Neural crest cell (in vitro differentiated cells): ENCODE measurements around the gene RAB6C. TPM values are rescaled to one million over a fixed set of nuclear protein-coding genes. Genes with fewer than 3 reads are reported as not detected.
"Not testable (repeated sequence)": the region's sequence is repeated elsewhere in the genome, so short reads cannot be mapped to it uniquely, and the experiment has no call there.

Experiments used
- DNase-seq: peaks from one replicate; pipeline ENCODE4 v3.0.0; 2021; ENCODE audit warnings: low read depth, mixed read lengths, low spot score
- H3K27ac Mint-ChIP-seq: one replicate; pipeline ENCODE4 v1.8.0; 2021; ENCODE audit warnings: mild to moderate bottlenecking, mixed read lengths; ENCODE audit not compliant: unreplicated experiment
- H3K27me3 Mint-ChIP-seq: 2 replicates; pipeline ENCODE4 v1.8.0; 2021; ENCODE audit warnings: low read depth, mild to moderate bottlenecking, mixed read lengths
- H3K36me3 Mint-ChIP-seq: 2 replicates; pipeline ENCODE4 v1.8.0; 2021; ENCODE audit warnings: low read depth, mild to moderate bottlenecking, mixed read lengths
- H3K4me1 Mint-ChIP-seq: 2 replicates; pipeline ENCODE4 v1.8.0; 2021; ENCODE audit warnings: mixed read lengths
- H3K4me3 Mint-ChIP-seq: one replicate; pipeline ENCODE4 v1.8.0; 2021; ENCODE audit warnings: mild to moderate bottlenecking, mixed read lengths
- H3K9me3 Mint-ChIP-seq: 2 replicates; pipeline ENCODE4 v1.8.0; 2021; ENCODE audit warnings: mixed read lengths
- total RNA-seq: library from RNA; stranded (reverse); gene quantifications from 2 replicates; pipeline ENCODE4 v1.2.1, GENCODE V29; 2021
- TF ChIP-seq, protein P1 (sequence below): fragments of 200-600 bp; sonication (generic); conservative IDR thresholded peaks from 2 replicates; pipeline ENCODE4 v1.5.0; 2021; ENCODE audit warnings: antibody characterized with exemption, mild to moderate bottlenecking

Gene RAB6C
- total RNA-seq, 1 donor from 2014 or later = 0.16 TPM

DNA sequence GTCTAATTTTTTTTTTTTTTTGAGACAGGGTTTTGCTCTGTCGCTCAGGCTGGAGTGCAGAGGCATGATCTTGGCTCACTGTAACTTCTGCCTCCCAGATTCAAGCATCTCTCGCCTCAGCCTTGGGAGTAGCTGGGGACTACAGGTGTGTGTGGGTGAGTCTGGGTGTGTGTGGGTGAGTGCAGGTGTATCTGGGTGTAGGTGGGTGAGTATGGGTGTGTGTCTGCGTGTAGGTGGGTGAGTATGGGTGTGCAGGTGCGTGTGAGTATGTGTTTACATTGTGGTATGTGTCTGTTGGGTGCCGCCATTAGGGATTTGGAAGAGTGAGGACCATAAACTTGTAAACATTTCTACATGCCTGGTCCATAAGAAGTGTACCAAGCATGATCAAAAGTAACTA lies 1.5 kb upstream of the RAB6C start:
- no peak overlapping the region for H3K4me3 Mint-ChIP-seq
- peaks cover 8% of the 10 kb centered on the region for H3K4me1 Mint-ChIP-seq
- peaks cover 80% of the 10 kb centered on the region for H3K27me3 Mint-ChIP-seq
- TF ChIP-seq, protein P1, sequence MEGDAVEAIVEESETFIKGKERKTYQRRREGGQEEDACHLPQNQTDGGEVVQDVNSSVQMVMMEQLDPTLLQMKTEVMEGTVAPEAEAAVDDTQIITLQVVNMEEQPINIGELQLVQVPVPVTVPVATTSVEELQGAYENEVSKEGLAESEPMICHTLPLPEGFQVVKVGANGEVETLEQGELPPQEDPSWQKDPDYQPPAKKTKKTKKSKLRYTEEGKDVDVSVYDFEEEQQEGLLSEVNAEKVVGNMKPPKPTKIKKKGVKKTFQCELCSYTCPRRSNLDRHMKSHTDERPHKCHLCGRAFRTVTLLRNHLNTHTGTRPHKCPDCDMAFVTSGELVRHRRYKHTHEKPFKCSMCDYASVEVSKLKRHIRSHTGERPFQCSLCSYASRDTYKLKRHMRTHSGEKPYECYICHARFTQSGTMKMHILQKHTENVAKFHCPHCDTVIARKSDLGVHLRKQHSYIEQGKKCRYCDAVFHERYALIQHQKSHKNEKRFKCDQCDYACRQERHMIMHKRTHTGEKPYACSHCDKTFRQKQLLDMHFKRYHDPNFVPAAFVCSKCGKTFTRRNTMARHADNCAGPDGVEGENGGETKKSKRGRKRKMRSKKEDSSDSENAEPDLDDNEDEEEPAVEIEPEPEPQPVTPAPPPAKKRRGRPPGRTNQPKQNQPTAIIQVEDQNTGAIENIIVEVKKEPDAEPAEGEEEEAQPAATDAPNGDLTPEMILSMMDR = no peak
- no peak overlapping the region for H3K27ac Mint-ChIP-seq
- DNase-seq = no peak
- H3K36me3 Mint-ChIP-seq = no peaks in the 10 kb centered on the region
- no peaks in the 10 kb centered on the region for H3K9me3 Mint-ChIP-seq

DNA sequence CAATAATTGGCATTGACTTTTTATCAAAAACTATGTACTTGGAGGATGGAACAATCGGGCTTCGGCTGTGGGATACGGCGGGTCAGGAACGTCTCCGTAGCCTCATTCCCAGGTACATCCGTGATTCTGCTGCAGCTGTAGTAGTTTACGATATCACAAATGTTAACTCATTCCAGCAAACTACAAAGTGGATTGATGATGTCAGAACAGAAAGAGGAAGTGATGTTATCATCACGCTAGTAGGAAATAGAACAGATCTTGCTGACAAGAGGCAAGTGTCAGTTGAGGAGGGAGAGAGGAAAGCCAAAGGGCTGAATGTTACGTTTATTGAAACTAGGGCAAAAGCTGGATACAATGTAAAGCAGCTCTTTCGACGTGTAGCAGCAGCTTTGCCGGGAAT lies 780 bp downstream of the RAB6C start:
- H3K27ac Mint-ChIP-seq, H3K4me1 Mint-ChIP-seq, DNase-seq, H3K36me3 Mint-ChIP-seq, H3K9me3 Mint-ChIP-seq: not testable (repeated sequence)
- Mint-ChIP-seq H3K4me3 (peak overlapping the region; percentile 82), H3K27me3 (peaks cover 91% of the 10 kb centered on the region)

DNA sequence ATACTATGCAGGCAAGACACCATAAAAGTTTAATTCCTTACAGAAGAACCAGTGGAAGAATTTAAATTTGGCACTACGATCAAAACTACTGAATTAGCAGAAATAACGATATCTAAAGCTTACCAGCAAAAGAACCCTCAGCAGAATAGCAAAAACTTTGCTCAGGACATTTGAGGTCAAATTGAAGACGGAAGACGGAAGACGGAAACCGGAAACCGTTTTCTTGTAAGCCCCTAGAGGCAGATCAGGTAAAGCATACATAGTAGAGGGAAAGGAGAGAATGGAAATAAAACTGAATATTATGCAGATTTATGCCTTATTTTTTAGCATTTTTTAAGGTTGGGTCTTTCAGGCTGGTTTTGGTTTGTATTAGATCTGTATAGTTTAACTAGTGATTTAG lies 2.2 kb downstream of the RAB6C start:
- not testable (repeated sequence) for H3K9me3 Mint-ChIP-seq, H3K36me3 Mint-ChIP-seq, H3K4me1 Mint-ChIP-seq, DNase-seq, H3K27ac Mint-ChIP-seq
- peaks cover 94% of the 10 kb centered on the region for H3K27me3 Mint-ChIP-seq
- H3K4me3 Mint-ChIP-seq = peak overlapping the region; percentile 47

DNA sequence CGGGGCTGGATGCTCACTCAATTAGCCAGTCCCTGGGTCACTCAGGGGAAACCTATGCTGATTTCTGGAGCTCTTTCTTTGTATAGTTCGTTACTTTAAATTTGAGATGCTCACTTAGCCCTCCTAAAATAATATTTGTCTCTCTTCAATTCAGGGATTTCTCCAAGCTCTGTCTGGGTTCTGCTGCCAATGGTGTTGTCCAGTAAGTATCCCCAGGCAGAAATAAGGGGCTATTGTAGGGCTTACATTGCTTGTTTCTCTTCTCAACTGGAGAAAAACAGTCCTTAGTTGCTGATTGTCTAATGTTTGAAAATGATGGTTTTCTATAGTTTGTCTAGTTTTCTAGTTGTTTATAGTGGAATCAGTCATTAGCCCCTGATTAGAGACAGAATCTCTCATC lies 5.0 kb downstream of the RAB6C start:
- H3K36me3 Mint-ChIP-seq = no peaks in the 10 kb centered on the region
- H3K9me3 Mint-ChIP-seq = no peaks in the 10 kb centered on the region
- DNase-seq = no peak
- no peak overlapping the region for H3K4me3 Mint-ChIP-seq
- TF ChIP-seq, protein P1 = no peak
- H3K4me1 Mint-ChIP-seq = peaks cover 5% of the 10 kb centered on the region
- H3K27me3 Mint-ChIP-seq = peaks cover 91% of the 10 kb centered on the region
- H3K27ac Mint-ChIP-seq = no peak overlapping the region

DNA sequence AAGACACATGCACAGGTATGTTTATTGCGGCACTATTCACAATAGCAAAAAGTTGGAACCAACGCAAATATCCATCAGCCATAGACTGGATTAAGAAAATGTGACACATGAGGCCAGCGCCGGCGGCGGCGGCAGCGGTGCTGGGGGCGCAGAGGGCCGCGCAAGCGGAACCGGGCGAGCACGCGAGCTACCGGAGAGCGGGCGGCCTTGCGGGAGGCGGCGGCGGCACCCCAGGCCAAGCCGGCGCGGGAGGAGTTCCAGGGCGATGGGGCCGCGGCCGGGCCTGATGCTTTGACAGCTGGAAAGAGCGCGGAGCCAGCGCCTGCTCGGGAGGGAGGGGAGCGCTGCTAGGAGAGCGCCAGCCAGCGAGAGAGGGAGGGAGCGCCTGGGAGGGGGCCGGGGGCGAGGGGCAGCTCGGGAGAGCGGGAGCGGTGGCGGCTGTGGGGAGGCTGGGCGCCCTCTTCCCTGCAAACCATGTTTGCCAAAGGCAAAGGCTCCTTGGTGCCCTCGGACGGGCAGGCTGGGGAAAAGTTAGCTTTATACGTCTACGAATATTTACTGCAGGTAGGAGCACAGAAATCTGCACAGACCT lies 13.0 kb downstream of the RAB6C start:
- not testable (repeated sequence) for H3K36me3 Mint-ChIP-seq, H3K4me1 Mint-ChIP-seq, H3K27ac Mint-ChIP-seq, H3K9me3 Mint-ChIP-seq
- H3K27me3 Mint-ChIP-seq = peaks cover 82% of the 10 kb centered on the region
- peak; percentile 17 for DNase-seq
- peak overlapping the region; percentile 44 for H3K4me3 Mint-ChIP-seq

DNA sequence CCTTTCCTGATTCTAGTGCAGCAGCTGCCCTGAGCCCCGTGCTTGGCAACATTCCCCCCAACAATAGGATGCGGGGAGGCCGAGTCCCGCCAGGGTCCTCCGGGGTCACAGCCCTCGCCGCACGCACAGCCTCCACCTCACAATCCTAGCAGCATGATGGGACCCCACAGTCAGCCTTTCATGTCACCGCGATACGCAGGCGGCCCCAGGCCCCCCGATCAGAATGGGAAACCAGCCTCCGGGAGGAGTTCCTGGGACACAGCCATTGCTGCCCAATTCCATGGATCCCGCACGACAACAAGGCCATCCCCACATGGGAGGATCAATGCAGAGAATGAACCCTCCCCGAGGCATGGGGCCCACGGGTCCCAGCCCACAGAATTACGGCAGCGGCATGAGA lies 13.7 kb downstream of the RAB6C start:
- H3K36me3 Mint-ChIP-seq, DNase-seq, H3K4me1 Mint-ChIP-seq, H3K27ac Mint-ChIP-seq, H3K9me3 Mint-ChIP-seq: not testable (repeated sequence)
- H3K4me3 Mint-ChIP-seq = peak overlapping the region; percentile 44
- peaks cover 84% of the 10 kb centered on the region for H3K27me3 Mint-ChIP-seq

DNA sequence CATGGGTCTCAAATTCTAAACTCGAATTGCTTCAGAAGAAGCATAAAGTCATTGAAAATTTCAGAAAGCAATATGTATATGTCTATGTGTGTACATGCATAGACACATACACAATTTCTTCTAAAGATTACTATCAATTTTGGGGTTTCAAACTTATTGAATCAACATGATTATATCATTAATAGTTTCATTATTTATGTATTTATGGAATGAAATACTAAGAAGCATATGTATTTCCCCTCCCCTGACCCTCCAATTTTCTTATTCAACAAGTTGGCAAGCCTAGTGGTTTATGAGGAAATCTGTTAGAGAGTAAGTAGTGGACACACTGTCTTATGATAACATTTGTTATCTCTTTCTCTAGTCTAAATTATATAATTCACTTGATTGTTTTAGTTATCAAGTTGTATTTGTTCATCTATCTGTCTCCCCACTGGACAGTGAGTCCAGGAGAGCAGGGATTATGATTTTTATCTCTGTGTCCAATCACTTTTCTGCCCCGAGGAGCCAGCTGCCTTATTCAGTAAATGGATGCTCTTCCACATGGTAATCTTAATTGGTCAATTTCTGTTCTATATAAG lies 17.3 kb downstream of the RAB6C start:
- not testable (repeated sequence) for H3K4me3 Mint-ChIP-seq, H3K9me3 Mint-ChIP-seq, H3K4me1 Mint-ChIP-seq, H3K27ac Mint-ChIP-seq, H3K36me3 Mint-ChIP-seq, DNase-seq
- H3K27me3 Mint-ChIP-seq = peaks cover 84% of the 10 kb centered on the region

DNA sequence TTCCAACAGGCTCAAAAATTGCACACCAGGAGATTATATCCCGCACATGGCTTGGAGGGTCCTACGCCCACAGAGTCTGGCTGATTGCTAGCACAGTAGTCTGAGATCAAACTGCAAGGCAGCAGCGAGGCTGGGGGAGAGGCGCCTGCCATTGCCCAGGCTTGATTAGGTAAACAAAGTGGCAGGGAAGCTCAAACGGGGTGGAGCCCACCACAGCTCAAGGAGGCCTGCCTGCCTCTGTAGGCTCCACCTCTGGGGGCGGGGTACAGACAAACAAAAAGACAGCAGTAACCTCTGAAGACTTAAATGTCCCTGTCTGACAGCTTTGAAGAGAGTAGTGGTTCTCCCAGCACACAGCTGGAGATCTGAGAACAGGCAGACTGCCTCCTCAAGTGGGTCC lies 19.3 kb downstream of the RAB6C start:
- H3K27me3 Mint-ChIP-seq = peaks cover 82% of the 10 kb centered on the region
- not testable (repeated sequence) for H3K4me3 Mint-ChIP-seq, H3K4me1 Mint-ChIP-seq, H3K27ac Mint-ChIP-seq, H3K9me3 Mint-ChIP-seq, DNase-seq, H3K36me3 Mint-ChIP-seq

DNA sequence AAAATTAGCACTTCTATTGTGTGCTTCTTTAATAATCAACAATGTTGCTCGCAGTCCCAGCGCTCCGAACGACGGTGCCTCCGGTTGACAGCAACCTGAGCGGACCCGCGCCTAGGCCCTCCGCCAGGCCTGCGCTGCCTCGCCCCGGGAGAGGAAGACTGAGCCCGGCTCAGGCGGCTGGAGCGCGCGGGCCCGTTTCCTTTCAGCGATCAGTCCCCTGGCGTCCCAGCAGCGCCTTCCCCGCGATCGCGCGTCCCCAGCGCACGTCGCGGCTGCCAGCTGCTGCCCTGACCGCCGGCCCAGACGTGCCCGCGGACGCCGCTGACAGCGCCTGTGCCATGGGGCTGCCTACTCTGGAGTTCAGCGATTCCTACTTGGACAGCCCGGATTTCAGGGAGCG lies 26.4 kb downstream of the RAB6C start:
- H3K9me3 Mint-ChIP-seq, H3K4me1 Mint-ChIP-seq, H3K36me3 Mint-ChIP-seq, H3K27ac Mint-ChIP-seq, H3K4me3 Mint-ChIP-seq: not testable (repeated sequence)
- DNase-seq = peak; percentile 36
- peaks cover 89% of the 10 kb centered on the region for H3K27me3 Mint-ChIP-seq

DNA sequence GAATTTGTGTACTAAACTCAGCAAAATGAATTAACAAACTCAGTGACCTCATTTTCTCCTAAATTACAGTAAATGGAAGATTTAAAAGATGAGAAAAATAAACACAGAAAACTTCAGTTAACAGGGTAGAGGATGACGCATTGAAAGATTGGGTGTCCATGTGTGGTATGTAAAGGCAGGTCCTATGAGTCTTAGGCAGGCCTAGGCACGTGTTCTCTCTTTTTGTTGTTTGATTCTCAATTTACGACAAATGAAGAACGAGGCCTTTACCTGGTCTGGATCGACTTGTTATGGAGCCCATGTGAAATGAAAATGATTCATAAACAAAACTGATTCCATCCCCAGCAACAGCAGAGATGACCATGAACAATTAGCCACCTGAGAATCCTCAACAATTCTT lies 37.2 kb downstream of the RAB6C start:
- not testable (repeated sequence) for DNase-seq, H3K27ac Mint-ChIP-seq, H3K4me3 Mint-ChIP-seq, H3K4me1 Mint-ChIP-seq, H3K36me3 Mint-ChIP-seq
- peaks cover 15% of the 10 kb centered on the region for H3K9me3 Mint-ChIP-seq
- peaks cover 43% of the 10 kb centered on the region for H3K27me3 Mint-ChIP-seq
